DMS 273 (cell line): Measurements from ENCODE around the gene TMX3.
A peak's percentile ranks its signal among the peaks of the same experiment; 100 is the strongest.

ENCODE experiments used
- DNase-seq: peaks from one replicate; lab custom pipeline; 2025; ENCODE audit not compliant: unreplicated experiment; lab: John Stamatoyannopoulos, UW

Gene TMX3

GRCh38 chr18:68714712-68715496, at the start of gene TMX3:
Gene TMX3 (minus strand): TSS chr18:68715108. CDS start chr18:68714981, 127 bp downstream.
- peak; percentile 99 for DNase-seq

GRCh38 chr18:68764016-68764415, 49.1 kb upstream of the TMX3 start:
- no peak for DNase-seq

- no peak for DNase-seq
These were observed 48.2 kb upstream of the TMX3 start for GRCh38 chr18:68763083-68763482.

GRCh38 chr18:68759308-68759707, 44.4 kb upstream of the TMX3 start:
- no peak for DNase-seq

- DNase-seq: no peak
These were observed 42.2 kb upstream of the TMX3 start for GRCh38 chr18:68757126-68757525.

- no peak for DNase-seq
These were observed 27.3 kb upstream of the TMX3 start for GRCh38 chr18:68742206-68742605.

- peak; percentile 76 for DNase-seq
These were observed 26.1 kb upstream of the TMX3 start for GRCh38 chr18:68740966-68741365.

- no peak for DNase-seq
These were observed 24.6 kb upstream of the TMX3 start for GRCh38 chr18:68739462-68739861.

- DNase-seq: no peak
These were observed 23.7 kb upstream of the TMX3 start for GRCh38 chr18:68738564-68738963.

GRCh38 chr18:68735483-68736343, 20.8 kb upstream of the TMX3 start:
- DNase-seq: peak; percentile 66

GRCh38 chr18:68734308-68734707, 19.4 kb upstream of the TMX3 start:
- DNase-seq: no peak

- peak; percentile 17 for DNase-seq
These were observed 18.8 kb upstream of the TMX3 start for GRCh38 chr18:68733707-68734106.

GRCh38 chr18:68728081-68728700, 13.3 kb upstream of the TMX3 start:
- no peak for DNase-seq

GRCh38 chr18:68727506-68727905, 12.6 kb upstream of the TMX3 start:
- DNase-seq: no peak

GRCh38 chr18:68725346-68725745, 10.4 kb upstream of the TMX3 start:
- DNase-seq: no peak

GRCh38 chr18:68724021-68724420, 9.1 kb upstream of the TMX3 start:
- DNase-seq: no peak

GRCh38 chr18:68723539-68723938, 8.6 kb upstream of the TMX3 start:
- no peak for DNase-seq

GRCh38 chr18:68722821-68723220, 7.9 kb upstream of the TMX3 start:
- DNase-seq: no peak

GRCh38 chr18:68721681-68722583, 7.0 kb upstream of the TMX3 start:
- DNase-seq: no peak

GRCh38 chr18:68714366-68714711, 569 bp downstream of the TMX3 start:
- peak; percentile 59 for DNase-seq

GRCh38 chr18:68713796-68714195, 1.1 kb downstream of the TMX3 start:
- DNase-seq: no peak
